Measurements from ENCODE around the gene CA6. TPM values are rescaled to one million over a fixed set of nuclear protein-coding genes. Genes with fewer than 3 reads are reported as not detected.

Gene CA6
- total and polyA plus RNA-seq, 2 experiments from 2014 or later: not detected

DNA sequence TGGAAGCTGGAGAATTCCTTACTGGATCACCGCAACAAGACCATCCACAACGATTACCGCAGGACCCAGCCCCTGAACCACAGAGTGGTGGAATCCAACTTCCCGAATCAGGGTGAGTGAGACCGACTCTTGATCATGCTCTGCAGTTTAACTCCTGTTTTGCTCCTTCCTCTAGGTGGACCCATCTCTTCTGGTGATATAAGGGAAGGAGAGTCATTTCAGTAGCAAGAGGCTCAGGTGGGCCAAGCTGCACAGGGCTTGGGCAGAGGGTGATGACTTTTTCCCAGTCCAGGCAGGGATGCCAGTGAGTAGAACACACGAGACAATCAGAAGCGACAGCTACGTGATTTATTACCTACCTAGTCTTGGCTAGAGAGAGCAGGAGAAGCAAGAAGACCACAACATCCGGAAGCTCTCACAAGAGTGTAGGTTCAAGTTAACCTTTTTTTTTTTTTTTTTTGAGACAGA lies 25.2 kb downstream of the CA6 start:
- no peak for TF ChIP-seq CTCF (IDR thresholded peaks at IDR 0.05; ENCODE audit: low read depth, low read length)
- Histone ChIP-seq H3K27me3 (no peaks in the 10 kb centered on the region), H3K9me3 (ENCODE audit: low read depth) (no peaks in the 10 kb centered on the region), H3K27ac (no peak overlapping the region), H3K4me3 (no peak overlapping the region), H3K4me1 (ENCODE audit: low read depth) (no peaks in the 10 kb centered on the region), H3K36me3 (no peaks in the 10 kb centered on the region)
- DNase-seq (ENCODE audit: low read depth in 1 of 2, low spot score in 1 of 2): no peak

- no peaks in the 10 kb centered on the region for H3K4me1 ChIP-seq (ENCODE audit: low read depth)
- H3K9me3 ChIP-seq (ENCODE audit: low read depth): no peaks in the 10 kb centered on the region
- no peak for TF ChIP-seq CTCF (IDR thresholded peaks at IDR 0.05; ENCODE audit: low read depth, low read length)
- no peak for DNase-seq (ENCODE audit: low read depth in 1 of 2, low spot score in 1 of 2)
- no peaks in the 10 kb centered on the region for H3K36me3 ChIP-seq
- no peak overlapping the region for H3K4me3 ChIP-seq
- no peaks in the 10 kb centered on the region for H3K27me3 ChIP-seq
- H3K27ac ChIP-seq: no peak overlapping the region
Measured at GRCh38 chr1:8974551-8974950, 28.9 kb downstream of the CA6 start.

DNA sequence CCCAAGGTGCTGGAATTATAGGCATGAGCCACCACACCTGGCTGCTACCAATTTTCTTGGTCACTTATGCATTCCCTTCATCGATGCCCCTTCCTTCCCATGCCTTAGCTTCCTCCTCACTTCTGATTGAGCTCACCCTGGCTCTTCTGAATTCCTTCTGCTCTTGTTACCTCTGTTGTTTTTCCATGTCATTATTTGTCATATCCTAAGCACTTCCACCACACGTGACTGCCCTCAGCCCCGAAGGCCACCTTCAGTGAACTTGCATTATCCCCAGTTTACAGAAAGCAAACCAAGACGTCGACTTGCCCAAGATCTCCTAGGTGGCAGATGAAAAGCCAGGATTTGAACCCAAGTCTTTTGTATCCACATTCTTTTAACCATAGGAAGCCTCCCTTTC lies 30.7 kb downstream of the CA6 start:
- no peak for DNase-seq (ENCODE audit: low read depth in 1 of 2, low spot score in 1 of 2)
- Histone ChIP-seq H3K27ac (no peak overlapping the region), H3K36me3 (no peaks in the 10 kb centered on the region), H3K27me3 (no peaks in the 10 kb centered on the region), H3K4me1 (ENCODE audit: low read depth) (no peaks in the 10 kb centered on the region), H3K9me3 (ENCODE audit: low read depth) (no peaks in the 10 kb centered on the region), H3K4me3 (no peak overlapping the region)
- no peak for TF ChIP-seq CTCF (IDR thresholded peaks at IDR 0.05; ENCODE audit: low read depth, low read length)

GRCh38 chr1:8976896-8977450 lies 31.3 kb downstream of the CA6 start:
- no peaks in the 10 kb centered on the region for H3K36me3 ChIP-seq
- H3K27ac ChIP-seq: no peak overlapping the region
- H3K9me3 ChIP-seq (ENCODE audit: low read depth): no peaks in the 10 kb centered on the region
- no peak for DNase-seq (ENCODE audit: low read depth in 1 of 2, low spot score in 1 of 2)
- no peak overlapping the region for H3K4me3 ChIP-seq
- no peaks in the 10 kb centered on the region for H3K27me3 ChIP-seq
- TF ChIP-seq CTCF (IDR thresholded peaks at IDR 0.05; ENCODE audit: low read depth, low read length): no peak
- H3K4me1 ChIP-seq (ENCODE audit: low read depth): no peaks in the 10 kb centered on the region

DNA sequence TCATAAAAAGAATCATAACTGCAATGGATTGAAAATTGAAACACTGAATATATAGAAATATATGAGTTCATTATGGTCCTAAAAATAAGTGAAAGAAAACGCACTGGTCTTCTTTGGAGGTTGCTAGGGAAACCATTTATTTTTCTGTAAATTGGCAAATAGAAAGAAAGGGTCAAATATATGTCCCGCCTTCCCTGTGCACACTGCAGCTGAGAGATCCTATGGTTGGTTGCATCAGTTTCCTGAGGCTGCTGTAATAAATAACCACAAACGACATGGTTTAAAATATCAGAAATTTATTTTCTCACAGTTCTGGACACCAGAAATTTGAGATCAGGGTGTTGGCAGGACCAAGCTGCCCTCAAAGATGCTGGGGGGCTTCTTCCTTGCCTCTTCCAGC lies 35.0 kb downstream of the CA6 start:
- no peaks in the 10 kb centered on the region for H3K9me3 ChIP-seq (ENCODE audit: low read depth)
- no peaks in the 10 kb centered on the region for H3K27me3 ChIP-seq
- H3K4me1 ChIP-seq (ENCODE audit: low read depth): no peaks in the 10 kb centered on the region
- no peaks in the 10 kb centered on the region for H3K36me3 ChIP-seq
- H3K4me3 ChIP-seq: no peak overlapping the region
- H3K27ac ChIP-seq: no peak overlapping the region
- no peak for TF ChIP-seq CTCF (IDR thresholded peaks at IDR 0.05; ENCODE audit: low read depth, low read length)
- no peak for DNase-seq (ENCODE audit: low read depth in 1 of 2, low spot score in 1 of 2)

All from cardiac muscle cell (in vitro differentiated cells and primary cell).